Measurements from ENCODE around the gene CYP2B6.

The CYP2B6 gene

GRCh38 chr19:40954573-40954972 lies 36.5 kb upstream of the CYP2B6 start:
- TF ChIP-seq CTCF (IDR thresholded peaks at IDR 0.05; ENCODE audit: borderline replicate concordance, extremely low read depth, low read length, poor library complexity, severe bottlenecking) (no peak), EZH2 (IDR thresholded peaks at IDR 0.05; ENCODE audit: borderline replicate concordance, low read depth, low read length, severe bottlenecking) (no peak)
- DNase-seq (peak; percentile 9), ATAC-seq (ENCODE audit: insufficient read depth, low read depth) (no peak)
- H3K9me3 ChIP-seq (ENCODE audit: insufficient read depth, low read length, severe bottlenecking): peaks cover 31% of the 10 kb centered on the region
- no peak overlapping the region for H3K27ac ChIP-seq (ENCODE audit: low read length)
- H3K79me2 ChIP-seq (ENCODE audit: insufficient read depth, low read length): no peaks in the 10 kb centered on the region
- H3K4me3 ChIP-seq (ENCODE audit: low read depth in 1 of 2, low read length in 2 of 2): no peak overlapping the region
- H3K36me3 ChIP-seq (ENCODE audit: insufficient read depth, low read length): no peaks in the 10 kb centered on the region
- no peak overlapping the region for H2AFZ ChIP-seq (ENCODE audit: low read depth, low read length)
- H4K20me1 ChIP-seq (ENCODE audit: insufficient read depth, low read length): no peaks in the 10 kb centered on the region
- no peaks in the 10 kb centered on the region for H3K27me3 ChIP-seq (ENCODE audit: insufficient read depth, low read length, poor library complexity)
- no peak overlapping the region for H3K9ac ChIP-seq (ENCODE audit: low read depth, low read length)
- H3K4me1 ChIP-seq (ENCODE audit: insufficient read depth, low read length): no peaks in the 10 kb centered on the region
- H3K4me2 ChIP-seq (ENCODE audit: insufficient read depth, low read length): no peak overlapping the region

GRCh38 chr19:40959338-40959737 lies 31.7 kb upstream of the CYP2B6 start:
- H3K4me1 ChIP-seq (ENCODE audit: insufficient read depth, low read length): no peaks in the 10 kb centered on the region
- H3K27me3 ChIP-seq (ENCODE audit: insufficient read depth, low read length, poor library complexity): no peaks in the 10 kb centered on the region
- DNase-seq: no peak
- ATAC-seq (ENCODE audit: insufficient read depth, low read depth): no peak
- no peak overlapping the region for H3K4me3 ChIP-seq (ENCODE audit: low read depth in 1 of 2, low read length in 2 of 2)
- no peak overlapping the region for H3K27ac ChIP-seq (ENCODE audit: low read length)
- H3K4me2 ChIP-seq (ENCODE audit: insufficient read depth, low read length): no peak overlapping the region
- TF ChIP-seq EZH2 (IDR thresholded peaks at IDR 0.05; ENCODE audit: borderline replicate concordance, low read depth, low read length, severe bottlenecking) (no peak), CTCF (IDR thresholded peaks at IDR 0.05; ENCODE audit: borderline replicate concordance, extremely low read depth, low read length, poor library complexity, severe bottlenecking) (no peak)
- no peak overlapping the region for H2AFZ ChIP-seq (ENCODE audit: low read depth, low read length)
- no peaks in the 10 kb centered on the region for H4K20me1 ChIP-seq (ENCODE audit: insufficient read depth, low read length)
- no peaks in the 10 kb centered on the region for H3K79me2 ChIP-seq (ENCODE audit: insufficient read depth, low read length)
- no peak overlapping the region for H3K9ac ChIP-seq (ENCODE audit: low read depth, low read length)
- no peaks in the 10 kb centered on the region for H3K36me3 ChIP-seq (ENCODE audit: insufficient read depth, low read length)
- H3K9me3 ChIP-seq (ENCODE audit: insufficient read depth, low read length, severe bottlenecking): peaks cover 11% of the 10 kb centered on the region

- H3K4me2 ChIP-seq (ENCODE audit: insufficient read depth, low read length): no peak overlapping the region
- H3K79me2 ChIP-seq (ENCODE audit: insufficient read depth, low read length): no peaks in the 10 kb centered on the region
- DNase-seq (no peak), ATAC-seq (ENCODE audit: insufficient read depth, low read depth) (no peak)
- TF ChIP-seq CTCF (IDR thresholded peaks at IDR 0.05; ENCODE audit: borderline replicate concordance, extremely low read depth, low read length, poor library complexity, severe bottlenecking) (no peak), EZH2 (IDR thresholded peaks at IDR 0.05; ENCODE audit: borderline replicate concordance, low read depth, low read length, severe bottlenecking) (no peak)
- H3K9me3 ChIP-seq (ENCODE audit: insufficient read depth, low read length, severe bottlenecking): peaks cover 3% of the 10 kb centered on the region
- H2AFZ ChIP-seq (ENCODE audit: low read depth, low read length): no peak overlapping the region
- no peaks in the 10 kb centered on the region for H3K4me1 ChIP-seq (ENCODE audit: insufficient read depth, low read length)
- H3K4me3 ChIP-seq (ENCODE audit: low read depth in 1 of 2, low read length in 2 of 2): no peak overlapping the region
- H3K36me3 ChIP-seq (ENCODE audit: insufficient read depth, low read length): no peaks in the 10 kb centered on the region
- H3K9ac ChIP-seq (ENCODE audit: low read depth, low read length): no peak overlapping the region
- H3K27me3 ChIP-seq (ENCODE audit: insufficient read depth, low read length, poor library complexity): no peaks in the 10 kb centered on the region
- H3K27ac ChIP-seq (ENCODE audit: low read length): no peak overlapping the region
- H4K20me1 ChIP-seq (ENCODE audit: insufficient read depth, low read length): no peaks in the 10 kb centered on the region
Observed at GRCh38 chr19:40960062-40960685, 30.9 kb upstream of the CYP2B6 start.
